PC-9 (cell line): Measurements from ENCODE around the gene BANP. TPM values are rescaled to one million over a fixed set of nuclear protein-coding genes. Genes with fewer than 3 reads are reported as not detected.

ENCODE experiments used
- BruUV-seq: library from RNA; stranded (reverse); fragments of 400-500 nt; replicated peaks from 2 replicates; lab custom pipeline; 2021; lab: Mats Ljungman, UMichigan
- CTCF ChIA-PET: fragments of 300-600 bp; sonication (Branson Sonifier 250); formaldehyde crosslinking; loops from one replicate; lab custom pipeline; 2022; ENCODE audit warnings: antibody characterized with exemption; lab: Charles Lee
- POLR2A ChIA-PET: fragments of 300-600 bp; sonication (Branson Sonifier 250); formaldehyde crosslinking; loops from one replicate; lab custom pipeline; 2022; ENCODE audit warnings: antibody characterized with exemption; ENCODE audit not compliant: unreplicated experiment; lab: Charles Lee
- DNase-seq, 2 experiments: peaks; one replicate each; pipeline versions ENCODE4 v3.0.0 to v3.0.0-alpha.2; 2015 to 2022; ENCODE audit warnings: mixed read lengths in 1 of 2
- H2AFZ ChIP-seq: fragments of 200-600 bp; sonication (generic); 2 replicates; pipeline ENCODE4 v1.8.1; 2017; ENCODE audit warnings: antibody characterized with exemption
- H3F3A ChIP-seq: fragments of 200-600 bp; sonication (generic); 2 replicates; pipeline ENCODE4 v1.8.1; 2017; ENCODE audit warnings: antibody characterized with exemption, mild to moderate bottlenecking, low read depth; ENCODE audit not compliant: insufficient read depth
- H3K27ac ChIP-seq: fragments of 200-600 bp; sonication (generic); 2 replicates; pipeline ENCODE4 v1.6.1; 2016; ENCODE audit warnings: mixed run types
- H3K27me3 ChIP-seq: fragments of 200-600 bp; sonication (generic); 2 replicates; pipeline ENCODE4 v1.6.1; 2016; ENCODE audit warnings: low read depth, mixed run types; ENCODE audit not compliant: insufficient read depth
- H3K36me3 ChIP-seq: fragments of 200-600 bp; sonication (generic); 2 replicates; pipeline ENCODE4 v1.6.1; 2016; ENCODE audit warnings: low read depth, mixed run types
- H3K4me1 ChIP-seq: fragments of 200-600 bp; sonication (generic); replicated peaks from 2 replicates; pipeline ENCODE4 v1.6.1; 2016; ENCODE audit warnings: mixed run types; ENCODE audit not compliant: insufficient read depth
- H3K4me2 ChIP-seq: fragments of 200-600 bp; sonication (generic); 2 replicates; pipeline ENCODE4 v1.6.1; 2017; ENCODE audit warnings: mixed run types
- H3K4me3 ChIP-seq: fragments of 200-600 bp; sonication (generic); 2 replicates; pipeline ENCODE4 v1.6.1; 2016; ENCODE audit warnings: mixed run types
- H3K79me2 ChIP-seq: fragments of 200-600 bp; sonication (generic); 2 replicates; pipeline ENCODE4 v1.6.1; 2017; ENCODE audit warnings: low read depth, mixed run types
- H3K9me2 ChIP-seq: fragments of 200-600 bp; sonication (generic); 2 replicates; pipeline ENCODE4 v1.8.1; 2017; ENCODE audit warnings: mild to moderate bottlenecking; ENCODE audit not compliant: insufficient read depth
- H3K9me3 ChIP-seq: fragments of 200-600 bp; sonication (generic); 2 replicates; pipeline ENCODE4 v1.8.1; 2016; ENCODE audit warnings: low read depth; ENCODE audit not compliant: insufficient read depth
- H4K20me1 ChIP-seq: fragments of 200-600 bp; sonication (generic); 2 replicates; pipeline ENCODE4 v1.8.1; 2017; ENCODE audit not compliant: insufficient read depth
- CTCF ChIP-seq: fragments of 200-600 bp; sonication (generic); conservative IDR thresholded peaks from 2 replicates; pipeline ENCODE4 v1.6.1; 2017; ENCODE audit warnings: mixed run types, antibody characterized with exemption, mild to moderate bottlenecking, moderate library complexity
- EZH2 ChIP-seq: fragments of 200-600 bp; sonication (generic); IDR thresholded peaks from 2 replicates; pipeline ENCODE4 v1.8.0; 2017; ENCODE audit warnings: antibody characterized with exemption, low read depth
- intact Hi-C: fragments of 100-400 bp; cut with micrococcal nuclease; formaldehyde crosslinking; loops from one replicate; pipeline ENCODE4 v1.10.0; 2022; ENCODE audit not compliant: unreplicated experiment
- total RNA-seq: library from RNA; stranded (reverse); gene quantifications from 2 replicates; pipeline ENCODE4 v1.2.3, GENCODE V29; 2021

BANP gene
- total RNA-seq, 1 experiment from 2014 or later = 73.2 TPM

GRCh38 chr16:87973717-87974116, 22.5 kb downstream of the BANP start:
- Histone ChIP-seq H3K36me3 (0 out of 2 replicates have a peak, but pooled peaks cover 7% of the 10 kb centered on the region), H3F3A (no peaks in the 10 kb centered on the region; the same call in 1 of the 2 replicates), H2AFZ (no peak overlapping the region), H3K9me3 (peaks cover 4% of the 10 kb centered on the region; the same call in 1 of the 2 replicates), H3K27ac (no peak overlapping the region), H4K20me1 (no peaks in the 10 kb centered on the region), H3K4me3 (no peak overlapping the region), H3K4me1 (no peaks in the 10 kb centered on the region), H3K4me2 (no peak overlapping the region), H3K9me2 (no peaks in the 10 kb centered on the region), H3K27me3 (no peaks in the 10 kb centered on the region), H3K79me2 (peaks cover 31% of the 10 kb centered on the region; the same call in 1 of the 2 replicates)
- ChIA-PET CTCF (interaction anchor here (0.5 kb wide), 1 partner anchor 550 kb away, joined by 6 read pairs; no protein-coding TSS in a partner anchor), POLR2A (interaction anchor here (0.6 kb wide), 1 partner anchor 12 kb away, joined by 4 read pairs; no protein-coding TSS in a partner anchor)
- no TSS peak for BruUV-seq
- intact Hi-C loops = no loop called here
- TF ChIP-seq CTCF (no peak), EZH2 (no peak)
- DNase-seq = no peak

GRCh38 chr16:87974178-87974577, 22.9 kb downstream of the BANP start:
- POLR2A ChIA-PET = no interaction called here
- Histone ChIP-seq H3K27ac (no peak overlapping the region), H3K4me3 (no peak overlapping the region), H3K4me1 (no peaks in the 10 kb centered on the region), H3K9me3 (peaks cover 4% of the 10 kb centered on the region; the same call in 1 of the 2 replicates), H3F3A (no peaks in the 10 kb centered on the region; the same call in 1 of the 2 replicates), H3K79me2 (peaks cover 28% of the 10 kb centered on the region; the same call in 1 of the 2 replicates), H2AFZ (no peak overlapping the region), H3K4me2 (no peak overlapping the region), H3K27me3 (no peaks in the 10 kb centered on the region), H3K36me3 (0 out of 2 replicates have a peak, but pooled peaks cover 7% of the 10 kb centered on the region), H4K20me1 (no peaks in the 10 kb centered on the region), H3K9me2 (no peaks in the 10 kb centered on the region)
- no peak for TF ChIP-seq CTCF
- no peak for TF ChIP-seq EZH2
- no peak for DNase-seq
- intact Hi-C loops = no loop called here
- no TSS peak for BruUV-seq
- CTCF ChIA-PET = no interaction called here

GRCh38 chr16:87976665-87977064, 25.4 kb downstream of the BANP start:
- H4K20me1 ChIP-seq = no peaks in the 10 kb centered on the region
- no peak overlapping the region for H3K27ac ChIP-seq
- H3K4me2 ChIP-seq = no peak overlapping the region
- peaks cover 15% of the 10 kb centered on the region; the same call in 1 of the 2 replicates for H3K79me2 ChIP-seq
- no peaks in the 10 kb centered on the region for H3K9me3 ChIP-seq
- TF ChIP-seq CTCF = no peak
- TF ChIP-seq EZH2 = no peak
- intact Hi-C loops = no loop called here
- H3K4me3 ChIP-seq = no peak overlapping the region
- ChIA-PET CTCF (no interaction called here), POLR2A (no interaction called here)
- H3F3A ChIP-seq = no peaks in the 10 kb centered on the region; the same call in 1 of the 2 replicates
- no peaks in the 10 kb centered on the region for H3K9me2 ChIP-seq
- H3K36me3 ChIP-seq = no peaks in the 10 kb centered on the region
- no TSS peak for BruUV-seq
- H2AFZ ChIP-seq = no peak overlapping the region
- H3K27me3 ChIP-seq = no peaks in the 10 kb centered on the region
- DNase-seq = no peak
- H3K4me1 ChIP-seq = no peaks in the 10 kb centered on the region
